ENCODE results near the gene STK10.

The STK10 gene

GRCh38 chr5:172063463-172064235 is 124.4 kb downstream of the STK10 start:
- in situ Hi-C loops (cut with MboI; ENCODE audit: low sequenced_read_pairs): no loop called here

- in situ Hi-C loops (cut with MboI; ENCODE audit: low sequenced_read_pairs): no loop called here
Observed at GRCh38 chr5:172059661-172060100, 128.3 kb downstream of the STK10 start.

DNA sequence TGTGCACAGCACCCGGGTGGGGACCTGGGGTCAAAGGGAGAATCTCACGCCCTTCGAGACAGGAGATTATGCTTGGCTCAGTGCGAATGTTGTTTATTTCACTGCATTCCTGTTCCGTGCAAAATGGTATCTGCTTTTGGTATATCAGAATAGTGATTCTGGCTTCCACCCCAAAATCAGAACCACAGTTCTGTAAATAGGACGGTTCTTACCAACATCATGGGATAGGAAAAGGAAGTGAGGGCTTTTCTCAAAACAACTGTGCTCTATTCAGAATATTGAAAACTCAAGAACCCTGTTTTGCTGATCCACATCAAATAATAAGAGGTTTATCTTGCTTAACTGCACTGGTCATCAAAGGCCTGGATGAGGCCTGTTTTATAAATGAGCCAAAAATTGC is 129.9 kb downstream of the STK10 start:
- in situ Hi-C loops (cut with MboI; ENCODE audit: low sequenced_read_pairs): no loop called here

GRCh38 chr5:172055996-172056395 is 132.0 kb downstream of the STK10 start:
- in situ Hi-C loops (cut with MboI; ENCODE audit: low sequenced_read_pairs): no loop called here

- in situ Hi-C loops (cut with MboI; ENCODE audit: low sequenced_read_pairs): no loop called here
Observed at GRCh38 chr5:172055421-172055820, 132.6 kb downstream of the STK10 start.

GRCh38 chr5:172054611-172055153 is 133.3 kb downstream of the STK10 start:
- in situ Hi-C loops (cut with MboI; ENCODE audit: low sequenced_read_pairs): no loop called here

- in situ Hi-C loops (cut with MboI; ENCODE audit: low sequenced_read_pairs): no loop called here
Observed at GRCh38 chr5:172052450-172053236, 135.4 kb downstream of the STK10 start.

DNA sequence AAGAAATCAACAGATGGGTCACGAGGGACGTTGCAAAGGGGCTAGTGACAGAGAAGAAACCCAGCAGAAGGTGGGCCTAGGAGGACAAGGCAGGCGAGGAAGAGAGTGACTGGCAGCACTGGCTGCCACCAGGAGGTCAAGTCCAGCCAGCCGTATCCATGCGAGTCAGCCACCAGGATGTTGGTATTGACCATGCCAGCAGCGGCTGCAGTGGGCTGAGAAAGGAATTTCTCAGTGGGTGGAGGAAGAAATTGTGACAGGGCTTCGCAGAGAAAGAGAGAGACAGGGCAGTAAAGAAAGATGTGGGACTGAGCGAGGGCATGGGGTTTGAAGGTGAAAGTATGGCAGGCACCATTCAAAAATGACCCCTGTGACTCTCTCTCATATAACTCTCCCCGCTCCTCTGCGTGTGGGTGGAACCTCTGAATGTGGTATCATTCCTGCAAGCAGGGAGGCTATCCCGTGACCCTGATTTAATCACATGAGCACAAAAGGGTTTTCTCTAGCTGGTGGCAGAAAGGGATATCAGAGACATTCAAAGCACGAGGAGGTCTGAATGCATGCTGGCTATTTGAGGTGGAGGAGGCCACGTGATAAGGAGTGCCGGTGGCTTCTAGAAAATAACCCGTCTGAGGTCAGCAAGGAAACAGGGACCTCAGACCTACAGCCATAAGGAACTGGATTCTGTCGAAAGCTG is 136.2 kb downstream of the STK10 start:
- in situ Hi-C loops (cut with MboI; ENCODE audit: low sequenced_read_pairs): no loop called here

- in situ Hi-C loops (cut with MboI; ENCODE audit: low sequenced_read_pairs): no loop called here
Observed at GRCh38 chr5:172050080-172050479, 137.9 kb downstream of the STK10 start.

DNA sequence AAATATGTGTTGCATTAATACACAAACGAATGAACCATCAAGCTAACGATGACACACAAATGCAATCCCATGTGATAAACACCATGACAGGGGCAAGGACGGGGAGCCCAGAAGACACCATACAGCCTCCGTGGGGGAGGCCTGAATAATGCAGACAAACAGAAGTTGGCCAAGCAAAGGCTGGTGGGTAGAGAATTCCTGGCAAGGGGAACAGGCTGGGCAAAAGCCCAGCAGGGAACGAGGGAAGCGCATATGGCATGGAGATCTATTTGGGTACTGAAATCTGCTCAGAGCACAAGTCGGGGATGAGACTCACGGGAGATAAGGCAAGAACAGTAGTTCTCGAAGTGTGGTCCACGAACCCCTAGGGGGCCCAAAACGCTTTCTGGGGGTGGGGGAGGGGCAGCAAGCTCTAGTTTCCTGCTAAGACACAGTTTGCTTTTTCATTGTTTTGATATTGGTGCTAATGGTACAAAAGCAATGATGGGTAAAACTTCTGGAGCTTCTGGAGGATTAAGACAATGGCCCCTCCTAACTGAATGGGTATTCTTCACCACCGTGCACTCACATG is 138.7 kb downstream of the STK10 start:
- in situ Hi-C loops (cut with MboI; ENCODE audit: low sequenced_read_pairs): no loop called here

DNA sequence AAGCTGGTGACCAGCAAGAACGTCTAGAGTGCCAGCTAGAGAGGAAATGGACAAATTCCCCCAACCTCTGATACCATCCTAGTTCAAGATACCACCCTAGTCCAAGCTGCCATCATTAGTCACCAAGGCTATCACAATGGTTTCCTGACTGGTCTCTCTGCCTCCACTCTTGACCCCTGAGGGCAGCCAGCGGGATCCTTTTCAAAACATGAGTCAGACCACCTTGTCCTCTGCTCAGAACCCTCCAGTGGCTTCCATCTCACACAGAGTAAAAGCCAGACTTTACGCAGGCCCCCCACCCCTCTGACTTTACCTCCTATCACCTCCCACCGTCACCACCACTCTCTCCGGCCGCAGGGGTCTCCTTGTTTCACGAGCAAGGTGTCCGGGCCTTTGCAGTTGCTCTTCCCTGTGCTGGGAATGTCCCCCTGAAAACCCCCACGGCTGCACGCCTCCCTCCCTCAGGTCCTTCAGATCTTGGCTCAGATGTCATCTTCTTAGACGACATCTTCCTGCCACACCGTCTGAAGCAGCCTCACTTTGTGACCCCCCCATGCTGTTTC is 139.4 kb downstream of the STK10 start:
- in situ Hi-C loops (cut with MboI; ENCODE audit: low sequenced_read_pairs): no loop called here

DNA sequence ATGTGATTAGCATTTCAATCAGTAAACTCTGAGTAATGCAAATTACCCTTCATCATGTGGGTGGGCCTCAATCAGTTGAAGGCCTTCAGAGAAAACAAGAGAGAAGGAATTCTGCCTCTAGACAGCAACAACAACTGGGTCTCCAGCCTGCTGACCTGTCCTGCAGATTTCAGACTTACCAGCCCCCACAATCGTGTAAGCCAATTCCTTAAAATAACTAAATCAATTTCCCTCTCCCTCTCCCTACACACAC is 139.9 kb downstream of the STK10 start:
- in situ Hi-C loops (cut with MboI; ENCODE audit: low sequenced_read_pairs): no loop called here

- in situ Hi-C loops (cut with MboI; ENCODE audit: low sequenced_read_pairs): no loop called here
Observed at GRCh38 chr5:172046593-172046992, 141.4 kb downstream of the STK10 start.

GRCh38 chr5:172045315-172045632 is 142.8 kb downstream of the STK10 start:
- in situ Hi-C loops (cut with MboI; ENCODE audit: low sequenced_read_pairs): no loop called here

DNA sequence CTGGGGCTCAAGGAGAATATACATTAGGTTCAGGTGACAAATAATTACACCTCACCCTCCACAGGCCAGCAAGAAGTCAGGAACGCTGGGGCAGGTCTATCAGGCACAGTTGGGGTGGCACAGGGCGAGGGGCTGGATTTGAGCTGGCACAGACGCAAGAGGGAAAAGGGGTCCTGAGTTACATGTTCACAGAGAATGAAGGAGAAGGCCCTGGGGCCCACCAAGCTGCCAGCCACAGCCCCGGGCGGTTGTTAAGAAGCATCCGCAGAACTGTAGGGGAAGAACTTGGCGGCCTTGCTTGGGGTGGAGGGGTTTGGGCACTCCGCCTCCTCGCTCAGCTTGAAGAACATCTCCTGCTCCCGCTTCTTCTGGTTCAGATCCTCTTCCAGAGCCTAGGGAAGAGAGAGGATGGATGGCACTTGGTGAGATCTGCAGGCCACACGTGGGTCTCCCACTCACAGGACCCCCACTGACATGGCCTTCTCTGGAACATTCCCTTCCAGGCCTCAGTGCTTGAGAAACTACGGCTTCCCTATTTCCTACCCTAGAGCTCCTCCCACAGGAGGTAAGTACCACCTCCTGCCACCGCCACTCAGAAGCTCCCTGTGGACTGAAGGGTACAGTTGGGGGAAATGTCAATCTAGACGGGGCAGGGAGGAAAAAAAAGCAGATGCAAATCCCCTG is 143.3 kb downstream of the STK10 start:
- in situ Hi-C loops (cut with MboI; ENCODE audit: low sequenced_read_pairs): no loop called here

- in situ Hi-C loops (cut with MboI; ENCODE audit: low sequenced_read_pairs): no loop called here
Observed at GRCh38 chr5:172043865-172044264, 144.2 kb downstream of the STK10 start.

- in situ Hi-C loops (cut with MboI; ENCODE audit: low sequenced_read_pairs): no loop called here
Observed at GRCh38 chr5:172042183-172042582, 145.8 kb downstream of the STK10 start.

DNA sequence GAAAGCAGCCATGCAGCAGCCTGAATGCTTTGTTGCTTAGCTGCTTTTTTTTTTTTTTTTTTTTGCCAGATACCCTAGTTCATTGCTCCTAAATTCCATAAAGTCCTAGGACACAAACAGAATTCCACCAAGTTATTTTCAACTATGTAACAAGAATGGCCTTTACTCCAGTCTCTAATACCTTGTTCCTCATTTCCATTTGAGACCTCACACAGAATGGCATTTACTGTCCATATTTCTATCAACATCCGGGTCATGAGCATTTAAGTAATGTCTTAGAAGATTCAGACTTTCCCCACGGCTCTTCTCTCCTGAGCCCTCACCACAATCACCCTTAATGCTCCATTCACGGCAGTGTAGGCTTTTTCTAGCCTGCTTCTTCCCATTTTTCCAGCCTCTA is 149.9 kb downstream of the STK10 start:
- in situ Hi-C loops (cut with MboI; ENCODE audit: low sequenced_read_pairs): no loop called here

GRCh38 chr5:172035049-172035448 is 153.0 kb downstream of the STK10 start:
- in situ Hi-C loops (cut with MboI; ENCODE audit: low sequenced_read_pairs): no loop called here

GRCh38 chr5:172031894-172032461 is 156.0 kb downstream of the STK10 start:
- in situ Hi-C loops (cut with MboI; ENCODE audit: low sequenced_read_pairs): no loop called here

Measured in hTERT RPE-1 (cell line).